Loucy (cell line): ENCODE data around the gene AIG1.

Experiments
- EZH2phosphoT487 ChIP-seq: fragments of 200-600 bp; IDR thresholded peaks from 2 replicates; pipeline ENCODE4 v1.6.1; 2018; ENCODE audit warnings: antibody characterized with exemption, mild to moderate bottlenecking, moderate library complexity, borderline replicate concordance
- TF ChIP-seq, protein P1 (sequence below): fragments of 200-600 bp; sonication (generic); conservative IDR thresholded peaks from 2 replicates; pipeline ENCODE4 v1.5.1; 2014; ENCODE audit warnings: mild to moderate bottlenecking, antibody characterized with exemption, low read length

DNA sequence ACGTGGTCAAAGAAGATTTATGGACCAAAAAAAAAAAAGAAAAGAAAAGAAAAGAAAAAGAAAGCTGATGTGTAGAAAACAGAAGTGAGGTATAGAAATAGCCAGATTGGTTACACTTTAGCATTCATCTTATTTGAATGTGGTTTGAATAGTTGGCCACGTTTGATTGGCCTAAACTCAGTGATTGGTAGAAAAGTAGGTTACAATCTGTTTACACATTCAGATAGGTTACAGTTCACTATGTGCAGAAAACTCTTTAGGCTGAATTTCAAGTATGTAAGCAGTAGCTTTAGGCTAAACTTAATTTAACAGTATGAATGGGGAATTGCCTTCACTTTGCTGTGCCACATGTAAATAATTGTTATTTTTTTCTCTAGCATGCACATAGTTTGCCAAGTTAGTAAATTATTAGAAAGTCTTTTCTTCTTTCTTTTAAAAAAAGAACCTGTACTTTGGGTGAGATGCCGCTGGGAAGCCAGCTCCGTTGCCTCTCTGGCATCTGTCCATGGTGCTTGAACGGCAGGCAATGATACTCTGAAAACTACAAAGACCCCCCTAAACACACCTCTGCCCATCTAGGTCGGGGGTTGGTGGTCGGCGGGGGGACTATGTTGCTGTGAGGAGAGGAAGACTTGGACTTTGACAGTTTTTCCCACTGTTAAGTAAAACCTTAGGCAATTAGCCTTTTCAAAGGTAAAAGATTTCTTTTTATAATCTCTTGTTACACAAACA is 173.0 kb downstream of the AIG1 start:
- TF ChIP-seq, protein P1, sequence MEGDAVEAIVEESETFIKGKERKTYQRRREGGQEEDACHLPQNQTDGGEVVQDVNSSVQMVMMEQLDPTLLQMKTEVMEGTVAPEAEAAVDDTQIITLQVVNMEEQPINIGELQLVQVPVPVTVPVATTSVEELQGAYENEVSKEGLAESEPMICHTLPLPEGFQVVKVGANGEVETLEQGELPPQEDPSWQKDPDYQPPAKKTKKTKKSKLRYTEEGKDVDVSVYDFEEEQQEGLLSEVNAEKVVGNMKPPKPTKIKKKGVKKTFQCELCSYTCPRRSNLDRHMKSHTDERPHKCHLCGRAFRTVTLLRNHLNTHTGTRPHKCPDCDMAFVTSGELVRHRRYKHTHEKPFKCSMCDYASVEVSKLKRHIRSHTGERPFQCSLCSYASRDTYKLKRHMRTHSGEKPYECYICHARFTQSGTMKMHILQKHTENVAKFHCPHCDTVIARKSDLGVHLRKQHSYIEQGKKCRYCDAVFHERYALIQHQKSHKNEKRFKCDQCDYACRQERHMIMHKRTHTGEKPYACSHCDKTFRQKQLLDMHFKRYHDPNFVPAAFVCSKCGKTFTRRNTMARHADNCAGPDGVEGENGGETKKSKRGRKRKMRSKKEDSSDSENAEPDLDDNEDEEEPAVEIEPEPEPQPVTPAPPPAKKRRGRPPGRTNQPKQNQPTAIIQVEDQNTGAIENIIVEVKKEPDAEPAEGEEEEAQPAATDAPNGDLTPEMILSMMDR: no peak
- no peak for TF ChIP-seq EZH2phosphoT487
